ENCODE measurements around the gene EEF1AKMT4.

GRCh38 chr3:184277366-184277765 lies 27.9 kb downstream of the EEF1AKMT4 start:
- no peak for TF ChIP-seq CTCF (IDR thresholded peaks at IDR 0.05; ENCODE audit: low read depth, low read length, poor library complexity, severe bottlenecking)
- no peak for TF ChIP-seq EZH2phosphoT487 (IDR thresholded peaks at IDR 0.05; ENCODE audit: borderline replicate concordance, low read length)
